ENCODE measurements around the gene APOA1.

DNA sequence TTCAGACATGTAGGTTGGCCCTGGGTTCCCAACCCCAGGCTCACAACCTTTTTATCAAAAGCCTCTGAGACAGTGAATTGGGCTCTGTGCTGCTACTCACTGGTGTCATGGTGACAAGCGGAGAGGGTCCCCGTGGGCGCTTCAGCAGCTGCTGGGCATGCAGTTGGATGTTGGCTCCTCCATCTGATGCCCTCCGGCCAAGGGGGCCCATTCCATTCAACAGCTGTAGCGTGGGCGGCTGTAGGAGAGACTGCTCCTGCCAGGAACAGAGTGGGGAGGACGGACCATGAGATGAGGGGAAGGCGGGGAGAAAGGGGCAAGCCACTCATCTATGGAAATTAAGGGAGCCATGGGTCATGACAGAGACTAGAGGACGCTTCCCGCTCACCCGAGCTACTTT is 36.0 kb upstream of the APOA1 start:
- TF ChIP-seq POLR2AphosphoS5 (IDR thresholded peaks at IDR 0.05) (no peak), CTCF (IDR thresholded peaks at IDR 0.05) (no peak)

Measured in esophagus muscularis mucosa (tissue), 3 donors.